Measurements from ENCODE around the gene DOK7. TPM values are rescaled to one million over a fixed set of nuclear protein-coding genes. Genes with fewer than 3 reads are reported as not detected.

Gene DOK7
- total RNA-seq, 2 donors from 2014 or later, result not detected

DNA sequence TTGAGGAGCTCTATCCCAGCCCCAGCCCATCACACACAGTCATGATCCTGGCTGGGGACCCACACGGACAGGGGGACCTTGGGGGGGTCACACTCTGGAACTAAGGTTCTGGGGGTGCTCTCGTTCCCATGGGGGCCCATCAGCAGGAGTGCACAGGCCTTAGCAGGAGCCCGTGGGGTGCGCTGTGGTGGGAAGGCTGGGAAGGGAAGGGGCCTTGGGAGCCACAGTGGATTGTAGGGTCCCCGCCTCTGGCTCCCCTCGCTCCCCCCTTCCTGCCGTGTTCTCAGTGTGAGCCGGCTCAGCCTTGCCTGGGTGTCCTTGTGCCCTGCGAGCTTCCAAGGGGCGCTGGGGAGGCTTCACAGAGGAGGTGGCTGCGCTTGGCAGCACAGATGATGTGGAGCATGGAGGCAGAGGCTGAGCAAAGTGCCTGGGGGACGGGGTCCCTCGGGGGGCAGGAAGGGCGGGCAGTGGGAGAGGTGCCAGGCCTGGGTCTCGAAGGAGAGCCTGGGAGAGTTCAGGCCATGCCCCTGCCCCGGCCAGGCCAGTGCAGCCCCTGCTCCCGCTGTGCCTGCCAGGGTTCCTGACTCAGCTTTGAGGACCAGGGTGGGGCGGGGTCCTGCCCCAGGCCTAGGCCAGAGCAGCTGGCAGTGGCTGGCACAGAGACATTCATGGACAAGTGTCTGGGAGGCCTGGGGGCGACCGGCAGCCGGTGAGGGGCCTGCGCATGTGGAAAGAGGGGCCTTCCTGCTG lies 26.9 kb upstream of the DOK7 start:
- Mint-ChIP-seq H3K4me3 (no peak overlapping the region), H3K36me3 (ENCODE audit: low read depth) (no peaks in the 10 kb centered on the region), H3K27me3 (no peaks in the 10 kb centered on the region), H3K4me1 (no peaks in the 10 kb centered on the region), H3K9me3 (no peaks in the 10 kb centered on the region), H3K27ac (no peak overlapping the region)
- ATAC-seq (replicated peaks), result no peak

DNA sequence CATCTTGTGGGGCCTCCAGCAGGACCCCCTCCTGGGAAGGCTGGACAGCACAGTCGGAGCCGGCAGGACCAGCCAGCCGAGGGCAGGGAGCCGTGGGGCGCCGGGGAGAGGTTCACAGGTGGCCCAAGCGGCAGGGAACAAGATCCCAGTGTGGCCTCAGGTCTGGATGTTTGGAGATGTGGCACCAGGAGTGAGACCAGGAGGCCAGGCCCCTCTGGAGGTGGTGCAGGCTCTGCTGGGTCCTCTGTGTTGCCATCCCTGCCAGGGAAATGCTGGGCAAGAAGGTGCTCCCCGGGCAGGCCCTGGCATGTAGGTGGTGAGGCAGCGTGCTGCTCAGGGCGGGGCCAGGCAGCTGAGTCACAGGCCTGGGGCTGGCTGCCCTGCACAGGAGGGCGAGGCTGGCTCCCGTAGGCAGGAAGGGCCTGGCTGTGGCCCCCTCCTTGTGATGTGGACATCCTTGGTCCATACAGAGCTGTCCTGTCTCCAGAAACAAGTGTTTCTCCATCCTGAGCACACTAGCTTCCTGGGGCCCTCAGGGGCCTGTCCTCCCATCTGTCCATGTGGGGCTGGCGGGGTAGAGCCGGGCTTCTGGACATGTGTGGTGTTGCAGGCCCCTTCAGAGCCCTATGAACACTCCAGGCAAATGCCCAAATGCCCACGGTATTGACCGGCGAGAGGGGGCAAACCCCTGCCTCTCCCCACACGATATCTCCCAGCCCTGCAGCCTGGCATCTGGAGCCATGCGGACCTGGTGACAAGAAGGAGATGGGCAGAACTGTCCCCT lies 26.1 kb upstream of the DOK7 start:
- ATAC-seq (replicated peaks), result peak; percentile 94
- Mint-ChIP-seq H3K27me3 (no peaks in the 10 kb centered on the region), H3K9me3 (no peaks in the 10 kb centered on the region), H3K36me3 (ENCODE audit: low read depth) (no peaks in the 10 kb centered on the region), H3K4me3 (no peak overlapping the region), H3K27ac (no peak overlapping the region), H3K4me1 (no peaks in the 10 kb centered on the region)

DNA sequence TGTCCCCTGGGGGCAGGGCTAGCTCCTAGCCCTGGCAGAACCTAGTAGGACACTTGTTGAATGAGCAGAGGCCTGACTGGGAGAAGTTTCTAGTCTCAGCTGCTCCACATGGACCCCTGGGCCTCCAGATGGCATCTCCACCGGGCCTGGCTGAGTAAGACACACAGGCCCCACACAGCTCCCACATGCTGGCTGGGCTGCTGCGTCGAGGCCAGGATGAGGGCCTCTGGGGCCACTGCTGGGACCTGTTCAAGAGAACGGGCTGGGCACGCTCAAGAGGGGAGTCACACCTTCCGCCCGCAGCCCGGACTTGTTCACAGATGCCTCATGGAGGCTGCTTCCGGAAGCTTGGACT lies 25.5 kb upstream of the DOK7 start:
- Mint-ChIP-seq H3K4me3 (no peak overlapping the region), H3K27ac (no peak overlapping the region), H3K36me3 (ENCODE audit: low read depth) (no peaks in the 10 kb centered on the region), H3K4me1 (no peaks in the 10 kb centered on the region), H3K9me3 (no peaks in the 10 kb centered on the region), H3K27me3 (no peaks in the 10 kb centered on the region)
- ATAC-seq (replicated peaks), result no peak

- Mint-ChIP-seq H3K36me3 (ENCODE audit: low read depth) (no peaks in the 10 kb centered on the region), H3K9me3 (no peaks in the 10 kb centered on the region), H3K4me3 (no peak overlapping the region), H3K27ac (no peak overlapping the region), H3K4me1 (no peaks in the 10 kb centered on the region), H3K27me3 (no peaks in the 10 kb centered on the region)
- ATAC-seq (replicated peaks), result no peak
Measured at GRCh38 chr4:3437998-3438846, 24.9 kb upstream of the DOK7 start.

- no peaks in the 10 kb centered on the region for H3K9me3 Mint-ChIP-seq
- H3K4me3 Mint-ChIP-seq, result no peak overlapping the region
- H3K36me3 Mint-ChIP-seq (ENCODE audit: low read depth), result no peaks in the 10 kb centered on the region
- H3K4me1 Mint-ChIP-seq, result no peaks in the 10 kb centered on the region
- ATAC-seq (replicated peaks), result no peak
- no peaks in the 10 kb centered on the region for H3K27me3 Mint-ChIP-seq
- no peak overlapping the region for H3K27ac Mint-ChIP-seq
Measured at GRCh38 chr4:3438847-3439180, 24.3 kb upstream of the DOK7 start.

GRCh38 chr4:3439391-3439790 lies 23.7 kb upstream of the DOK7 start:
- Mint-ChIP-seq H3K27me3 (no peaks in the 10 kb centered on the region), H3K4me3 (no peak overlapping the region), H3K4me1 (no peaks in the 10 kb centered on the region), H3K9me3 (no peaks in the 10 kb centered on the region), H3K36me3 (ENCODE audit: low read depth) (no peaks in the 10 kb centered on the region), H3K27ac (no peak overlapping the region)
- ATAC-seq (replicated peaks), result no peak

GRCh38 chr4:3440011-3440410 lies 23.1 kb upstream of the DOK7 start:
- H3K4me1 Mint-ChIP-seq, result no peaks in the 10 kb centered on the region
- no peaks in the 10 kb centered on the region for H3K9me3 Mint-ChIP-seq
- ATAC-seq (replicated peaks), result no peak
- no peak overlapping the region for H3K27ac Mint-ChIP-seq
- H3K36me3 Mint-ChIP-seq (ENCODE audit: low read depth), result no peaks in the 10 kb centered on the region
- no peak overlapping the region for H3K4me3 Mint-ChIP-seq
- H3K27me3 Mint-ChIP-seq, result no peaks in the 10 kb centered on the region

DNA sequence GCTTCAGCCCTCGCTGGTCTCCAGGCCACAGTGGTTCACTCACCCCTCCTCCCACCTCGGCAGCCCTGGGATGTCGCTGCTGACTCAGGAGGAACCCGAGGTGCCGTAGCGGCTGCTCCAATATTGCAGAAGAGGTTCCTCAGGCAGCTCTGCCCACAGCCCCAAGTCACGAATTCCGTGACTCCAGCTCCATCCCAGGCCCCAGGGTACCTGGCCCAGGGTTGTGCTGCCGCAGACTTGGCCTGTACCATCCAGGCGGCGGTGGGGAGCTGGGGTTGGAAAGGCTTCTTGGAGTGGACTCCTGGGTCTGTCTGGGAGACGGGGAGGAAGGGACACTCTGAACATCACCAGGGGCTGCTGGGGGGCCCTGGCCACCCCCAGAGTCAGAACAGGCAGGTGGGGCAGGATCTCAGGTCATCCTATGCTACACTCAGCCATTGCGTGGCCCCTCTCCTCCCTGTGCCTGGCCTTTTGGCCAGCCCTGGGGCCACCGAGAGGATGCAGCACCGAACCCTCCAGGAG lies 22.1 kb upstream of the DOK7 start:
- no peaks in the 10 kb centered on the region for H3K4me1 Mint-ChIP-seq
- no peak overlapping the region for H3K4me3 Mint-ChIP-seq
- H3K27ac Mint-ChIP-seq, result no peak overlapping the region
- no peak for ATAC-seq (replicated peaks)
- H3K27me3 Mint-ChIP-seq, result no peaks in the 10 kb centered on the region
- no peaks in the 10 kb centered on the region for H3K36me3 Mint-ChIP-seq (ENCODE audit: low read depth)
- no peaks in the 10 kb centered on the region for H3K9me3 Mint-ChIP-seq

GRCh38 chr4:3441501-3442459 lies 21.3 kb upstream of the DOK7 start, which contains the start of gene HGFAC:
Gene HGFAC (plus strand): TSS chr4:3441968. CDS start chr4:3442002, 34 bp downstream.
- Mint-ChIP-seq H3K4me3 (no peak within 1 kb of the TSS), H3K36me3 (ENCODE audit: low read depth) (no peaks in the 10 kb centered on the region)

GRCh38 chr4:3442460-3442958 lies 20.6 kb upstream of the DOK7 start:
- H3K4me3 Mint-ChIP-seq, result no peak overlapping the region
- H3K9me3 Mint-ChIP-seq, result no peaks in the 10 kb centered on the region
- H3K27ac Mint-ChIP-seq, result no peak overlapping the region
- no peaks in the 10 kb centered on the region for H3K36me3 Mint-ChIP-seq (ENCODE audit: low read depth)
- ATAC-seq (replicated peaks), result no peak
- H3K27me3 Mint-ChIP-seq, result no peaks in the 10 kb centered on the region
- H3K4me1 Mint-ChIP-seq, result no peaks in the 10 kb centered on the region

More at GRCh38 chr4:3441501-3442459, 21.3 kb upstream of the DOK7 start, which contains the start of gene HGFAC:
- no peak for ATAC-seq (replicated peaks)
- no peaks in the 10 kb centered on the region for H3K4me1 Mint-ChIP-seq
- no peaks in the 10 kb centered on the region for H3K27me3 Mint-ChIP-seq
- H3K9me3 Mint-ChIP-seq, result no peaks in the 10 kb centered on the region
- no peak within 1 kb of the TSS for H3K27ac Mint-ChIP-seq

DNA sequence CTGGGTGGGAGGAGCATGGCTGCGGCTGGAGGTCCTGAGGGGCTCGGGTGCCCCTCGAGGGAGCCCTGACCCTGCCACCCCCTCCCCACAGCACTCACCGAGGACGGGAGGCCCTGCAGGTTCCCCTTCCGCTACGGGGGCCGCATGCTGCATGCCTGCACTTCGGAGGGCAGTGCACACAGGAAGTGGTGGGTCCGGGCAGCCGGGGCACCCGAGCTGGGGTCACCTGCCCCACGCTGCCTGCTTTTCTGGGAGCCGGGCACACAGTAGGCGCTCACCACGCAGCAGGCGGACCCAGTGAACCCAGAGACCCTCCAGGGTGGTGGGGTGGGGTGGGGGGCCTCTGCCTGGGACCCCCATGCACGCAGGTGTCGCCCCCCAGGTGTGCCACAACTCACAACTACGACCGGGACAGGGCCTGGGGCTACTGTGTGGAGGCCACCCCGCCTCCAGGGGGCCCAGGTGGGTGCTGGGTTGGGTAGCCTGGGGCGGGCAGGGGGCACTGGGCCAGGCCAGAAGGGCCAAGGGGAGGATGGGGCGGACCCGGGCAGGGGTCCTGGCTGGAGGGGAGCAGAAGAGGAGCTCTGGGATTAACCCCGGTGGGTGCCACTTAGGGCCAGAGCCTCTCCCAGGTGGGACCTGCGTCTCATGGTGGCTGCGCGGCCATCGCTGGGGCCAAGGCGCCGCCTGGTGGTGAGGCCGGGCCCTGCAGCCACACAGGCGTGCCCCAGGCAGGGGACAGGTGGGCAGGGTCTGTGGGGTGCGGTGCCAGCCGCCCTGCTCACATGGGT lies 20.0 kb upstream of the DOK7 start:
- Mint-ChIP-seq H3K27ac (no peak overlapping the region), H3K9me3 (no peaks in the 10 kb centered on the region), H3K4me3 (no peak overlapping the region), H3K36me3 (ENCODE audit: low read depth) (no peaks in the 10 kb centered on the region), H3K4me1 (no peaks in the 10 kb centered on the region), H3K27me3 (no peaks in the 10 kb centered on the region)
- peak; percentile 83 for ATAC-seq (replicated peaks)

GRCh38 chr4:3443750-3444309 lies 19.3 kb upstream of the DOK7 start:
- ATAC-seq (replicated peaks), result no peak
- H3K36me3 Mint-ChIP-seq (ENCODE audit: low read depth), result no peaks in the 10 kb centered on the region
- no peak overlapping the region for H3K4me3 Mint-ChIP-seq
- H3K4me1 Mint-ChIP-seq, result no peaks in the 10 kb centered on the region
- no peak overlapping the region for H3K27ac Mint-ChIP-seq
- no peaks in the 10 kb centered on the region for H3K27me3 Mint-ChIP-seq
- no peaks in the 10 kb centered on the region for H3K9me3 Mint-ChIP-seq
